SK-N-SH treated with all-trans-retinoic acid at 6 μM for 48 hours (cell line): ENCODE measurements around the gene CDK12.

Source experiments
- BACH2 ChIP-seq: fragments of 250-450 bp; sonication (Bioruptor Pico); IDR thresholded peaks from 2 replicates; pipeline ENCODE4 v1.9.0; 2021; ENCODE audit warnings: mild to moderate bottlenecking, borderline replicate concordance
- CSDC2 ChIP-seq: fragments of 250-450 bp; sonication (Bioruptor Pico); IDR thresholded peaks from 2 replicates; pipeline ENCODE4 v1.5.0; 2020; ENCODE audit warnings: mild to moderate bottlenecking, moderate library complexity
- ESRRG ChIP-seq: fragments of 250-450 bp; sonication (Bioruptor Pico); IDR thresholded peaks from 2 replicates; pipeline ENCODE4 v1.6.1; 2021; ENCODE audit warnings: mild to moderate bottlenecking
- OSR1 ChIP-seq: fragments of 250-450 bp; sonication (Bioruptor Pico); IDR thresholded peaks from 2 replicates; pipeline ENCODE4 v1.8.0; 2022; ENCODE audit warnings: moderate library complexity, mild to moderate bottlenecking, inconsistent platforms
- RARB ChIP-seq: fragments of 250-450 bp; sonication (Bioruptor Pico); IDR thresholded peaks from 2 replicates; pipeline ENCODE4 v1.8.0; 2021; ENCODE audit warnings: mild to moderate bottlenecking, moderate library complexity
- TCF4 ChIP-seq: fragments of 250-450 bp; sonication (Bioruptor Pico); IDR thresholded peaks from 2 replicates; pipeline ENCODE4 v1.8.0; 2021; ENCODE audit warnings: mild to moderate bottlenecking, moderate library complexity, borderline replicate concordance
- ZFP3 ChIP-seq: fragments of 250-450 bp; sonication (Bioruptor Pico); IDR thresholded peaks from 2 replicates; pipeline ENCODE4 v1.5.0; 2020; ENCODE audit warnings: mild to moderate bottlenecking, moderate library complexity
- TF ChIP-seq, protein P1 (sequence below): fragments of 250-450 bp; sonication (Bioruptor Pico); IDR thresholded peaks from 2 replicates; pipeline ENCODE4 v1.8.0; 2020; ENCODE audit warnings: mild to moderate bottlenecking, moderate library complexity, borderline replicate concordance

DNA sequence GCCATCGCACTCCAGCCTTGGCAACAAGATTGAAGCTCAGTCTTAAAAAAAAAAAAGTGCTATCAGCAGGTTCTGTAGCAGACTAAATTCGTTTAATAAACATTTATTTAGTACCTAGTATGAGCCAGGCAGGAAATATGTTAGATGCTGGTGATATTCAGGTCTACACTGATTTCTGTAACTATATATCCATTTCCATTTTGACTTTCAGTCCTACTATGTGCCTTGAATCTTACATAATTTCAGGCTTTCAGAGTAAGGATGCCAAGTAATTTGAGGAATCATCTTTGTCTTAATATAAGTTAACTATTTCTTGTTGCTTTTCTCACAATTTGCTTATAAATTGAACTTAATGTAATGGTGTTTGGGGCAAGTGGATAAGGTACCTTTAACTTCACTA is 46.2 kb downstream of the CDK12 start:
- no peak for TF ChIP-seq RARB
- no peak for TF ChIP-seq ESRRG (CRISPR knock-in tag)
- TF ChIP-seq TCF4 (CRISPR knock-in tag) = no peak
- TF ChIP-seq, protein P1, sequence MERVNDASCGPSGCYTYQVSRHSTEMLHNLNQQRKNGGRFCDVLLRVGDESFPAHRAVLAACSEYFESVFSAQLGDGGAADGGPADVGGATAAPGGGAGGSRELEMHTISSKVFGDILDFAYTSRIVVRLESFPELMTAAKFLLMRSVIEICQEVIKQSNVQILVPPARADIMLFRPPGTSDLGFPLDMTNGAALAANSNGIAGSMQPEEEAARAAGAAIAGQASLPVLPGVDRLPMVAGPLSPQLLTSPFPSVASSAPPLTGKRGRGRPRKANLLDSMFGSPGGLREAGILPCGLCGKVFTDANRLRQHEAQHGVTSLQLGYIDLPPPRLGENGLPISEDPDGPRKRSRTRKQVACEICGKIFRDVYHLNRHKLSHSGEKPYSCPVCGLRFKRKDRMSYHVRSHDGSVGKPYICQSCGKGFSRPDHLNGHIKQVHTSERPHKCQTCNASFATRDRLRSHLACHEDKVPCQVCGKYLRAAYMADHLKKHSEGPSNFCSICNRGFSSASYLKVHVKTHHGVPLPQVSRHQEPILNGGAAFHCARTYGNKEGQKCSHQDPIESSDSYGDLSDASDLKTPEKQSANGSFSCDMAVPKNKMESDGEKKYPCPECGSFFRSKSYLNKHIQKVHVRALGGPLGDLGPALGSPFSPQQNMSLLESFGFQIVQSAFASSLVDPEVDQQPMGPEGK = no peak
- TF ChIP-seq BACH2 (CRISPR knock-in tag) = no peak
- TF ChIP-seq CSDC2 = no peak
- TF ChIP-seq ZFP3 = no peak
- no peak for TF ChIP-seq OSR1 (CRISPR knock-in tag)
